Measurements from ENCODE around the gene JOSD1.

DNA sequence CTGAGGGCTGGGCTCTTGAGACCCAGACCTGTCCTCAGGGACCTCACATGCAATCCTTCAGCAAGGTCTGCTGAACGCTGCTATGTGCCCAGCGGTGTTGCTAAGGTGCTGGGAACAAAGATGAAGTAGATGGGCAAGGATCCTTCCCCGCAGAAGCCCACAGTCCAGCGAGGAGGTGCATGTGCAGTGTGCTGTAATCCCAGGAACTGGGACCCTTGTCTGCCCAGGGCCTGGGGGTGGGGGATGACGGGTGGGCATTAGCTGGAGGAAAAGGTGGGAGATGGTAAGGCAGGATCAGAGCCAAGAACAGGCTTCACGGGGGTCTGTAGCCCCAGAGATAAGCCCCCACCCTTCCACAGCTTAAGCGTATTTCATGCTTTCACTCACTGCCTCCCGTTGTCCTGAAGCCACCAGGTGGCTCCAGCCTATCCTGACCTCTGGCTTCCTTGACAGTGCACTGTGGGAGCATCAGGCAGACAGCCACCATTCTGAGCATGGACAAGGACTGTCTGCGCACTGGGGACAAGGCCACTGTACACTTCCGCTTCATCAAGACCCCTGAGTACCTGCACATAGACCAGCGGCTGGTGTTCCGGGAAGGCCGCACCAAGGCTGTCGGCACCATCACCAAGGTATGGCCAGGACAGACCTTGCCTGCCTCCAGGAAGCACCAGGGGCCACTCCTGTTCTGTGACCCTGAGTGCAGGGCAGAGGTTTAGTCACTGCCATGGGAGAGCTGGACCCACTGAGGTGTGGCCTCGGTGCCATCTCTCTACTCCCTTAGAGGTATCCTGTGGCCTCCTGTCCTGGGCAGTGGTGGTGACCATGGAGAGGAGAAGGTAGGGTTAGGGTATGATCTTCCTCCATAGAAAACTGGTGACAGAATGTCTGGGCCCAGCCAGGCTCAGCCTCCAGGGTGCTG lies 27.0 kb upstream of the JOSD1 start:
- TF ChIP-seq, protein P1, sequence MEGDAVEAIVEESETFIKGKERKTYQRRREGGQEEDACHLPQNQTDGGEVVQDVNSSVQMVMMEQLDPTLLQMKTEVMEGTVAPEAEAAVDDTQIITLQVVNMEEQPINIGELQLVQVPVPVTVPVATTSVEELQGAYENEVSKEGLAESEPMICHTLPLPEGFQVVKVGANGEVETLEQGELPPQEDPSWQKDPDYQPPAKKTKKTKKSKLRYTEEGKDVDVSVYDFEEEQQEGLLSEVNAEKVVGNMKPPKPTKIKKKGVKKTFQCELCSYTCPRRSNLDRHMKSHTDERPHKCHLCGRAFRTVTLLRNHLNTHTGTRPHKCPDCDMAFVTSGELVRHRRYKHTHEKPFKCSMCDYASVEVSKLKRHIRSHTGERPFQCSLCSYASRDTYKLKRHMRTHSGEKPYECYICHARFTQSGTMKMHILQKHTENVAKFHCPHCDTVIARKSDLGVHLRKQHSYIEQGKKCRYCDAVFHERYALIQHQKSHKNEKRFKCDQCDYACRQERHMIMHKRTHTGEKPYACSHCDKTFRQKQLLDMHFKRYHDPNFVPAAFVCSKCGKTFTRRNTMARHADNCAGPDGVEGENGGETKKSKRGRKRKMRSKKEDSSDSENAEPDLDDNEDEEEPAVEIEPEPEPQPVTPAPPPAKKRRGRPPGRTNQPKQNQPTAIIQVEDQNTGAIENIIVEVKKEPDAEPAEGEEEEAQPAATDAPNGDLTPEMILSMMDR (IDR thresholded peaks at IDR 0.05), result no peak
- no peak for TF ChIP-seq POLR2AphosphoS5 (IDR thresholded peaks at IDR 0.05; ENCODE audit: insufficient read depth in 1 of 2, low read depth in 1 of 2)

Data from vagina (tissue), 2 donors.